GM20431 (cell line): ENCODE data around the gene TCFL5.

ENCODE experiments used
- in situ Hi-C: fragments of 300-500 bp; cut with MseI, MboI; formaldehyde crosslinking; loops from one replicate; pipeline ENCODE4 v1.15.0; 2020; ENCODE audit warnings: low sequenced_read_pairs; ENCODE audit not compliant: unreplicated experiment

Gene TCFL5

DNA sequence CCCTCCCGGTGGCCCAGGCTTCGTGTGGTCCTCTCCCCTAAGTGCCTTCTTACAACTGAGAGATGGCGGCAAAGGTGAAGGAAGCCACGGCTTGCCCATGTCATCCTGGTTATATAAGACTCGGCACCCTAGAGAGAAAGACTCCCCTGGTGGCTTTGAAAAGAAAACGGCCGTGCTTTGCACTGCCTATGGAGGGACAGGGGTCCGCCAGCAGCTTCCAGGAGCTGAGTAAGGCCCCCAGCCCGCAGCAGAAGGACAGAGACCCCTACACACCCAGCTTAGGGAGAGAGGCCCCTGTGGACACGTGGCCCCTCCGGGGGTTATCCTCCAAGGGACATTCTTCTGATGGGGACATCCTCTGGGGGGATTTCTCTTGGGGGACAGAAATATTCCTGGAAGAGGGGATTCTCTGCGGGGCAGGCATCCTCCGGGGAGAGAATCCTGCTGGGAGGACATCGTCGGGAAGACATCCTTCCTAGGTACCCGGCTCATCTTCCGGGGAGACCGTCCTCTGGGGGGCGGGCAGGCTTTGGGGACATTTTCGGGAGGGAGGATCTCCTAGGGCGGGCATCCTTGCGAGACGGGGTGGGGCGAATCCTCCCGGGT, 57.5 kb downstream of the TCFL5 start:
- in situ Hi-C loops: no loop called here

DNA sequence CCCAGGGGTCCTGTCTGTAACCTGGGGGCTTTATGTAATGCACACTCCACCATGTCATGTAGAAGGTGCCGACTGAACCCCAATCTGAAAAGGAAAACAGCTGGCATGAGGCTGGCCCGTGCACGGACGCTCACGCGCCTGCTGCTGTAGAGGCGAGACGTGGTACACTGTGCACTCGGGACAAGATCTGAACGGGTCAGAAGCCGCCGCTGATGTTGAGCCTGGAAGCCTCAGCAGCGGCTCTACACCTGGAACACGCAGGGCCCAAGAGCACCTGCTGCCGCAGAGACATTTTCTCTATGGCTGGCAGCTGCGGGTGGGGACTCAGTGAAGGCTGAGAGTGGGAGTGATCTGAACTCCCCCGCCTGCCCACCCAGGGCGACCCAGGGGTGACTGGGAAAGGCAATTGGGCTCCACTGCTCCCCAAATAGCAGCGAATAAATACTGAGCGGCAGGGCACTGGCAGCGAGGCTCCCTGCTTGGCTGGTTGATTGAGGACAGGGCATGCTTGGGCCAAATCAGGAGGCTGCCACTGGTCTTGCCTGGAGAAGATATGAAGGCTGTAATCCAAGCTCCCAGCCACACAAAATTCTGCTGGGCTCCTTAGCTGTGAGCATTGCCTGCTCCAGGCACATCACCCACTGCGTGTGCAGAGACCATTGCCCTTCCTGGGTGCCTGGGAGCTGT, 59.5 kb downstream of the TCFL5 start:
- in situ Hi-C loops: no loop called here

DNA sequence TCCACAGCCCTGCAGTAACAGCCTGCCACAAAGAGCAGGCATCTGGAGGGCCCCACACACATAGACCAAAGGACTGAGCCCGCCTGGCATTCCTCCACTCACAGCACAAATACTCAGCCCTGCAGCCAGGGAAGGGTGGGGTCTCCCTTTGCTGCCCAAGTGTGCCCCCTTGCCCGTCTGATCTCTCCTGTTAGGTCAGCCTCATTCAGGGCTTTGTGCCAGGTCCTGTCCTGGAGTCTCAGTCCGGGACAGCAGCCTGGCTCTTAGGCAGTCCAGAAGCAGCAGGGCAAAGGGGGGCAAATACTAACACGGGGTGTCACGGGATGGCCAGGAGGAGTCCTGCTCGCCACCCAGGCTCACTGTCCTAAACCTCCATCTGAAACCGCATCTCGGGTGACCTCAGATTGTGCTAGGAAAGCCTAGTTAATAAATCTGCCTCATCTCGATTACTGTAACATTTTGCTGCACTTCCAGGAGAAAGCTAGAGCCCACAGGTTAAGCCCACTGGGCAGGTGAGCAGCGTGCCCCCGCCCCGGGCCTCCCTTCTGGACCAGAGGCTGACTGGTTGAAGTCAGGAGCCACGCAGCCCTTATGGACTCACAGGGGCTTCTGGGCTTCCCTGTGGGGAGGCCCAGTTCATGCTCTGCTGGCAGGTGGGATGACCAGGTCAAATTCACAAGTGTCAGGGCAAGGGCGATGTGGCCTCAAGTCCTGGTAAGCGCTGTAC, 60.2 kb downstream of the TCFL5 start:
- in situ Hi-C loops: no loop called here

DNA sequence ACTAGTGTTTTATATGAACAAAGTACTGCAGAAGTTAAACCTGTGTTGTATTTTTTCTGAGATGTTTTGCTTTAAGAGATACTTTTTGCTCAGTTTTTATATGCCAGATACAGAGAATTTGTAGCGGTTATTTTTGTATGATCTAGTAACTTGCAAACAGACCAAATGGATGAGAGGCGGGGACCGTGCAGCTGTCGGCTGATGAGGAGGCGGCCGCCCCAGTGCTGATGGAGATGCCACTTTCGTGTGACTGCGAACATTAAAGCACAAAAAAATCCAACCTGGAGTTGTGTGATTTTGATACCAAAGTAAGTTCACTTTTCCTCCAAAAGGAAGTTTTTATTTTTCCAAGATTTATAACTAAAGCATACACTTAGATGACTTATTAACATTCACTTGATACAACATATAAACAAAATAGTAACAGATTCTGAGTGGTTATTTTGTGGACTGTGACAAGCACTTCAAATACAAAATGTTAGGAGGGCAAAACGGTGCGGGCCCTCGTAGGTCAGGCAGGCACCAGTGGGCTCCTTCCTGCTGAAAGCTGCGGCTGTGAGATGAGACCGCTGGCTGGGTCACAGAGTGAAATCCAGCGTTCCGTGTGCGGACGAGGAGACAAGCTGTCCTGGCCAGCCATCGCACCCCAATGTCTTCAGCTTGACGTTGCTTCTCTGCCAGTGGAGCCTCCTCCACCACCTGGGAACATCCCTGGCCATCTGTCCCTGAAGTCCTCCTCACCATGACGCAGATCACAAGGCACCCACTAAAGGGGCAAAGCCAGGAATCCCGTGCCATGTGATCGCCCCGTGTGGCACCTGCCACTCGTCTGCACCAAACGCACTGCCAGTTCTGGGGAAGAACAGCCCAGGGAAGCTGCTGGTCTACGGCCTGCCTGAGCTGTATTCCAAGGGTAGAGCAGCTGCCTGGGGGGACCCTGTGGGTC, 61.0 kb downstream of the TCFL5 start:
- in situ Hi-C loops: no loop called here

DNA sequence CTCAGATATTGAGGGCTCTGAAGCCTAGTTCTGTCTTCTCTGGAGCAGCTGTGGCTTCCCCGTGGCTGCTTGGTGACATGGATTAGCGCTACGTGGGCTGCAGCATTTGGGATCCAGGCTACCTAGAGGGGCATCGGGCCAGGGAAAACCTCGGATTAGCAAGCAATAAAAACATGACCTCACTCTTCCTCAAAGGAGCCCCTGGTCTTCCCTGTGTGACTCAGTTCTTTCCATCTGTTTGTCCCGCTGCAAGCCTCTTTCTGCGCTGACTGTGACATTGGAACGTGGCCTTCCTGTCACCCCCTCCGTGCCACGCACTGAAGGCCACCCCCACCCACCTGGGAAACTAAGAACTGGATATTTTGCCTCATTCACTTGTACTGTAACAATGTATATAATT, 61.7 kb downstream of the TCFL5 start:
- in situ Hi-C loops: no loop called here

DNA sequence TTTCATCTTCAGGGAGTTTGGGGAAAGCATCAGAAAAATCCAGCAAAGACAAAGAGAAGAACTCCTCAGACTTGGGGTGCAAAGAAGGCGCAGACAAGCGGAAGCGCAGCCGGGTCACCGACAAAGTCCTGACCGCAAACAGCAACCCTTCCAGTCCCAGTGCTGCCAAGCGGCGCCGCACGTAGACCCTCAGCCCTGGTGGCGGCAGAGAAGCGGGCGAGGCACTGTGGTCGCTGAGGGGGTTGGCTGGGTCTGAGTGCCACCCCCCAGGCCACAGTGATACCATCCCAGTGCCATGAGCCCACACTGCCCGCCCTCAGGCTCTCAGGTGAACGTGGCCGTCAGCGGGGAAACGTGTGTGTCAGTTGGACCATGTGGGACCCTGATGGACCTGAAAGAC, 62.2 kb downstream of the TCFL5 start:
- in situ Hi-C loops: no loop called here

DNA sequence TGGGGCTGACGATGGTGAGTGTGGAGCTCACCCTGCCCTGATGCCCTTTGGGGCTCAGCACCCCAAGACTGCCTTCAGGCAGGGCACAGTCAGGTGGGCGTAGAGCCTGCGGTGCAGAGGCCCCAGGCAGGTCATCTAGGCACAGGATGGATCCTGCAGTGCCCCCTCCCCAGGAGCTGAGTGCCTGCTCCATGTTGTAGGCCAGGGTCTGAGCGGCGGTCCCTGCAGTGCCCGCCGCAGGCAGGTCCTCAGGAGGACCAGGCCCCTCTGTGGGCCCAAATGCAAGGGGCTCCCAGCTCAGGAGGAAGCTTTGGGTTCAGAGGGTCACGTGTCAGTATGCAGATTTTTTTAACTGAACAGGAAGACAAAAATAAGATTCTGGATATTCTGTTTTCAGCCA, 62.6 kb downstream of the TCFL5 start:
- in situ Hi-C loops: no loop called here

DNA sequence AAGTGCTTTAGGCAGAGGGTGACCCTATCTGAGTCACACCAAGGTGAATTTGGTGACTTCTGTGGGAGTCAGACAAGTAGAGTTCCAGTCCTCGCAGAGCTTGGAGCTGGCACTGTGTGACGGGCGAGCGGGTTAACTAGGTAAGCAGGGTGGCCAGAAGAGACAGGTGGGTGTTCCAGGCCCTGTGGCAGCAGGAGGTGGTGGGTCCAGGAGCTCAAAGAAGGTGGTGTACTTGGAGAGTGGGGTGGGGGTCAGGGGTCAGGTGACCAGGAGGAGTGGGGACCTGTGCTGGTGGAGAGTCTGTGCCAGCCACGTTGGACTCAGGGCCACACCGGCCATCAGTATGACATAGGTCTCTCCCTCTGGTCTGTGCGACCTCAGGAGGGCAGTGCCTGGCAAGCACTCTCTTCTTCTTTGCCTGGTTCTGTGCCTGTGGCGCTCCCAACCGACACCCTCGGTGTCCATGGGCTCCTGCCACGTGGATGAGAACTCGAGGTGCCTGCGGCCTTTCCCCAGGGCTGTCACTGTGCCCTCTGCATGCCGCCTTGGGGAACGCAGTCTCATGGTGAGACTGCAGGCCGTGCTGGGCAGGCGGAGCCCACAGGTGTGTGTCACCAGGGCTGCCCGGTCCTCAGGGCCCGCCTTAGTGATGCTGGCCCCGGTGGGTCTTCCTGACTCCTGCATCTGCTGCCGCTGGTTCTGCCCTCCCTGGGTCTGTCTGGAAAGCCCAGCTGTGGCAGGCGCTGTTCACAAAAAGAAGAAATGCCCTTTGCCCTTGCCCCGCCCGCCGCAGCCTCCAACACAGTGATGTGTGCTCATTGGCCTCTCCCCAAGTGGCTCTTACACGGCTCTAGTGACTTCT, 63.7 kb downstream of the TCFL5 start:
- in situ Hi-C loops: no loop called here

DNA sequence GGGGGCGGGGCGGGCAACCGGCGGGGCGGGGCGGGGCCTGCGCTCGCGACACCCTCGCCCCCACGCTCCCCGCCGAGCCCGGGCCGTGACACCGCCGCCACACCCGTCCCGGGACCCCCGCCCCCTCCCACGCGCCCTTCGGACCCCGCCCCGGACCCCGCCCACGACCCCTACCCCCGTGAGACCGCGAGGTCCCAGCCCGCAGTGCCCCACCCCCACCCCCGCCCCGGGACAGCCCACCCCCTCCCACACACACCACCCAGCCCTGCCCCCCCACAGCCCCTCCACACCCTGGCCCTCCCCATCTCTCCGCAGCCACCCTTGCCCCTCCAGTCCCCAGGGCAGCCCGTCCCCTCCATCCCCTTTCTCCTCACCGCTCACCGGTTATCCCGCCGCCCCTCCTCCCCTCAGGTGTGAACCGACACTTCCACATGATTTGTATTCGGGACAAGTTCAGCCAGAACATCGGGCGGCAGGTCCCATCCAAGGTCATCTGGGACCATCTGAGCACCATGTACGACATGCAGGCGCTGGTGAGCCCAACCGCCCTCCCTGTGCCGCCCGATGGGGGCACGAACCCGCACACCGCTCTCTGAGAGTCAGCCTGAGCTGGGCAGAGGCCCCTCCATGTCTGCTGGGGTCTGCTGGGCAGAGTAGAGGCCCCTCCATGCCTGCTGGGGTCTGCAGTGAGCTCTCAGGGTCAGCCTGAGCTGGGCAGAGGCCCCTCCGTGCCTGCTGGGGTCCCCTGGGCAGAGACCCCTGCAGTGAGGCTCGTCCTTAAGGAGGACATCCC, 64.7 kb downstream of the TCFL5 start:
- in situ Hi-C loops: no loop called here

DNA sequence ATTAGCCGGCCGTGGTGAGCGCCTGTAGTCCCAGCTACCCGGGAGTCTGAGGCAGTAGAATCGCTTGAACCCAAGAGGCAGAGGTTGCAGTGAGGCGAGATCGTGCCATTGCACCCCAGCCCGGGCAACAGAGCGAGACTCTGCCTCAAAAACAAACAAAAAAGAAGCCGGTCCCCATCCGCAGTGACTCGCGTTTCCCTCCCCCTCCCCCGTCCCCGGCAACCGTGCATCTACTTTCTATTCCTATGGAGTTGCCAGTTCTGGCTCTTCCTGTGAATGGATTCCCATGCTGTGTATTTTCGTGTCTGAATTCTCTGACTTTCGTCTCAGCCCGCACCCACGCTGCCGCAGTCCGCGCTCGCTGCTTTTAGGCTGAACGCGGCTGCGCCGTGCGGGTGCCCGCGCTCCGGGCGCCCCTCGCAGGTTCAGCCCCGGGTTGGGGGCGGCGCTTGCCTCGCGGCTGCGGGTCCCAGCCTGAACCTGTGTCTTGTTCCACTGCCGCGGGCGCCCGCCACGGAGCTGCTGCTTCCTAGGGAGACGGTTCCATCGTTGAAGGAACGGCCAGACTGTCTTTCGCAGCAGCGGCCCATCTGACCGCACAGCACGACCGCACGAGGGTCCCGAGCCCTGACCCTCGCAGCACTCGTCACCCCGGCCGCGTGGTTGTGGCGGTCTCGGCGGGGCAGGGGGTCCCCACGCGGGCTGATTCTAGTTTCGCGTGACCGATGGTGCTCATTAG, 66.4 kb downstream of the TCFL5 start:
- in situ Hi-C loops: no loop called here

DNA sequence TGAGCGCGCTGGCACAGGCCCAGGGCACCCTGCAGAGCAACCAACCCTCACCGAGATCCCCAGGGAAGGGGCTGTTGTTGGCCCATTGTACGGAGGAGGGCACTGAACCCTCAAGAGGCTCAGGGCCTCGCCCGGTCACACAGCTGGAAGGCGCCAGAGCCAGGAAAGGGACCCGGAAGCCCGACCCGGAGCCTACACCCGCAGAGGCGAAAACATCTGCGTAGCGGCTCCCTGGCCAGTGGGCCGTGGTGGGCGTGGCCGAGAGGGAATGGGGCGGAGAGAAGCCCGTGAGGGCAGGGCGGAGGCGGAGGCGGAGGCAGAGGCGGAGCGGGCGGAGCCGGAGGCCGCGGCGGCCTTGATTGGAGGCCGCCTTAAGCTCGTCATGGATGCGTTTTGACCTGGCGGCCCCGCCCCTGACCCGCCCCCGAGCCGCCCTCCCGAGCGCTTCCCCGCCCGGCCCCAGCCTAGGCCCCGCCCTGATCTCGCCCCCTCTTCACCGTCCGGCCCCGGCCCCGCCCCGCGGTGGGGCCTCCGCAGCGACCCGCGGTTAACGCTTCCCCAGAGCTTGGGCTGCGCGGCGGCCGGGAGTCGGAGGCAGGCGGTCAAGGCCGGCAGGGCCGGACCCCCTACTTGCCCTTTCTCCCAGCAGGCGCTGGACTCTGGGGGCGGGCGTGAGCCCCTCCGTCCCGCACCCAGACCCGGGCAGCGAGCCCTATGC, 67.5 kb downstream of the TCFL5 start:
- in situ Hi-C loops: no loop called here

DNA sequence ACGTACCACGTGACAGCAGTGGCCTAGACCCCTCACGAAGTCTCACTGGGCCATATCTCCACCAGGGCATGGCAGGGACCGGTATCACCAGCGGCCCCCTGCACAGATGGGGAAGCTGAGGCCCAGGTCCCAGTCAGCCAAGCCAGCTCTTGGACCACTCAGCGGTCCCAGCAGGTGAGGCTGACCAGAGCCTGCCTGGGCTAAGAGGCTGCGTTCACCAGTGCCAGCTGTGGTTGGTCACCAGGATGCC, 67.9 kb downstream of the TCFL5 start:
- in situ Hi-C loops: no loop called here

DNA sequence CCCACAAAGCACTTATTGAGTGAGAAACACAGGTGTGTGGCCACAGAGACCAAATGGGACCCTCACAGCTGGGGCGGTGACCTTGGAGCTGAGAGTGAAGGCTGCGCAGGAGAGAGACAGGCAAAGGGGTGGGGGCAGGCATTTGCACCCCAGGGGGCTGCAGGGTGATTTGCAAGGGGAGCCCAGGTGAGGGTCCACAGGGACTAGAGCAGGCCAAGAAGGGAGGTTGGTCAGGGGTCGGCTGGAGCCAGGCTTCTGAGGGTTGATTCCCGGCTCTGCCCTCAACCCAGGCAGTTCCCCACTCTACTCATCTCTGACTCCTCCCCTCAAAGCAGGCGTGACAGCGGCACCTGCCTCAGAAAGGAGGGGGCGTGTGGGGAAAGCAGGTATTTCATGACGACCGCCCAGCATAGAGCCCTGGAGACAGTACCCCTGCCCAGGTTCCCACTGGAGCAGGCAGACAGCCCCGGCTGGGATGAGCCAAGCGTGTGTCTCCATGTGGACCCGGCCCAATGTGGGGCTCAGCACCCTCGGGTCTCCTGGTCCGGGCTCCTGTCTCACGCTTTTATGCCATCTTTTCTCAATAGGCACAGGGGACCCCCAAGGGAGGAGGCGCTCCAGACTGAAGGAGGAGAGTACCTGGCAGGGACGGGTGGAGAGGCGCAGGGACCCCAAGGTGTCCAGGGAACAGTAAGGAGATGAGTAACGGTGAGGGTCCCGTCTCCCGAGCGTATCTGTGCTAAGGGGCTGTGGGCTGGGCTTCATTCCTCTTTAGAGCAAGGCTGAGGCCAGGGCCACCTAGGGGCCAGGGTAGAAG, 68.5 kb downstream of the TCFL5 start:
- in situ Hi-C loops: no loop called here

DNA sequence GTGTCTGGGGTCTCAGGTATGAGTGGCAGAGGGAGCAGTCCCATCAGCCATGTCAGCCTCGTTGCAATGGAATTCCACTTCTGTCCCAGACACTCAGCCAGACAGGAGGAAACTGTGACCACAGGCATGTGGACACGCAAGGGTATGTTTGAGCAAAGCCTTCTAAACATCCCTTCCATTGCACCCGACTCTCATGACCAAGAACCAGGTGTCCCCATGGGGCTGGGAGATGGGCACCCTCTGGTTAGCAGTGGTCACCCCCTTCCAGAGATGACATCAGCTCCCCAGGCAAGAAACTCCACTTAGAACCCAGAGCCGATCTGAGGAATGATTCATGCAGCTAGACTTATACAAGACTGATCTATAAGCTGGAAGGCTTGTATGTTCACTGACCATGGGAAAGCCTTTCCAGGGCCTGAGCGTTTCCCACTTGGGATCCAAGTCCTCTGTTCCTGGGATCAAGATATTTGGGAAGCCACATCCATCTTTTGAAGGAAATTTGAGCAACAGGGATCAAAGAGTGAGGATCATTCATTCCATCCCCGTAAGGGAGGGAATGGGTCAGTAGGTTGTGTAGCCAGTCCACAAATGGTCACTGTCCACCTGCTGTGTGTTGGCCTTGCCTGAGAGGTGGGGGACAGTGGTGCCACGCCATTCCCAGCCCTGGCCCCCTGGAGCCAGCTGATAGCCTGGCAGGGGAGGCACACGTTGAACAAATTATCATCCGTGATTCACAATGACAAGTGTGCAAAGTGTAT, 69.3 kb downstream of the TCFL5 start:
- in situ Hi-C loops: no loop called here

DNA sequence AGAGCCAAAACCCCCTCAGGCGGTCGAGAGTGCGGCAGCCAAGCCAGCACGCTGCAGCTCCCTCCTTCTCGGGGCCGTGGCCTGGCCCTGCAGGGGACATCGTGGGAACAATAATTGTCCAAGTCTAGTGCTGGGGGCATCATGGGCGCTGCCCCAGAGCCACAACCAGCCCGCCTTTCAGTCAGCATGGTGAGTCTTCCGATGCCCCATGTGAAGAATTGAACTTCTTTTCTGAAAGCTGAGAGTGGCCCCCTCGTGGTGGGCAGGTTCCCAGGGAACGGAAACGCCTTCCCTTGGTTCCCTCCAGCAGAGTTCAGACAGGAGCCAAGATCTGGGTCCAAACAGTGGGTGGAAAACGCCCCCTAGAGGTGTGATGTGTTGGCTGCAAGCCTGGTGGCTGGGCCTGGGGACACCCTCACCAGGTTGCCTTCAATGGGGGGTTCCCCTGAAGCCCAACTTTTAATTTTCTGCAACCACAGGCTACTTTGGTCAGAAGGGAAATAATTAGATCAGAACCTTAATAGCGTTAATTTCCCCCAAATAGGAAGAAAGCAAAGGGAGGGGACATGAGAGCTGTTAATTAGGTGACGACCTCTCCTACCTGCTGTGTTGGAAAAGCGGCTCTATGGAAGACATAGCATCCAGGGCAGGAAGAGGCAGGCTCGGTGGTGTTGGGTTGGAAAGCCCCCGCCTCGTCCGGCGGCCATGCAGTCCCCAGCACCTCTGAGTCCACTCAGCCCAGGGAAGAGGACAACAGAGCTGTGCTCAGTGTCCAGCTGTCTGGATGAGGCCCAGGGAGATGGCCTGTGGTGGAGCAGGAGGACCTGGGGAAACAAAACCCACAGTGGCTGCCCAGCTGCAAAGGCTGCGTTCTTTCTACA, 70.1 kb downstream of the TCFL5 start:
- in situ Hi-C loops: no loop called here
